HG02970 (cell line): ENCODE data around the gene SNX22.
A peak's percentile ranks its signal among the peaks of the same experiment; 100 is the strongest.
"Not testable (repeated sequence)": the region's sequence is repeated elsewhere in the genome, so short reads cannot be mapped to it uniquely, and the experiment has no call there.

Experiments used
- ATAC-seq: cut with Tn5 transposase; IDR thresholded peaks from one replicate; pipeline ENCODE4 v1.9.1; 2021; ENCODE audit warnings: mild to moderate bottlenecking, moderate library complexity, moderate number of reproducible peaks; ENCODE audit not compliant: unreplicated experiment, low FRiP score

The SNX22 gene

GRCh38 chr15:64151727-64152506 is at the start of gene SNX22:
Gene SNX22, plus strand, starts transcription at chr15:64151731. Its CDS starts 45 bp downstream, at chr15:64151776.
- peak; percentile 4 for ATAC-seq

- no peak for ATAC-seq
Observed at GRCh38 chr15:64102497-64102896, 49.0 kb upstream of the SNX22 start.

- no peak for ATAC-seq
Observed at GRCh38 chr15:64105113-64105704, 46.3 kb upstream of the SNX22 start.

- ATAC-seq: no peak
Observed at GRCh38 chr15:64107337-64107736, 44.2 kb upstream of the SNX22 start.

GRCh38 chr15:64110108-64110701 is 41.3 kb upstream of the SNX22 start:
- ATAC-seq: not testable (repeated sequence)

- ATAC-seq: no peak
Observed at GRCh38 chr15:64110950-64111678, 40.4 kb upstream of the SNX22 start.

GRCh38 chr15:64111679-64112050 is 39.9 kb upstream of the SNX22 start:
- no peak for ATAC-seq

- no peak for ATAC-seq
Observed at GRCh38 chr15:64112073-64112772, 39.3 kb upstream of the SNX22 start.

- no peak for ATAC-seq
Observed at GRCh38 chr15:64112904-64113303, 38.6 kb upstream of the SNX22 start.

- ATAC-seq: no peak
Observed at GRCh38 chr15:64117759-64118487, 33.6 kb upstream of the SNX22 start.

- ATAC-seq: not testable (repeated sequence)
Observed at GRCh38 chr15:64120322-64120721, 31.2 kb upstream of the SNX22 start.

- ATAC-seq: no peak
Observed at GRCh38 chr15:64121614-64122013, 29.9 kb upstream of the SNX22 start.

- ATAC-seq: no peak
Observed at GRCh38 chr15:64122444-64122843, 29.1 kb upstream of the SNX22 start.

- no peak for ATAC-seq
Observed at GRCh38 chr15:64122936-64123351, 28.6 kb upstream of the SNX22 start.

- no peak for ATAC-seq
Observed at GRCh38 chr15:64125978-64126377, 25.6 kb upstream of the SNX22 start.

- no peak for ATAC-seq
Observed at GRCh38 chr15:64127521-64128270, 23.8 kb upstream of the SNX22 start.

GRCh38 chr15:64130159-64130558 is 21.4 kb upstream of the SNX22 start:
- ATAC-seq: no peak

GRCh38 chr15:64131547-64131946 is 20.0 kb upstream of the SNX22 start:
- no peak for ATAC-seq

- no peak for ATAC-seq
Observed at GRCh38 chr15:64132217-64132616, 19.3 kb upstream of the SNX22 start.
